OCI-LY7 (cell line): ENCODE measurements around the gene SPRTN. TPM values are rescaled to one million over a fixed set of nuclear protein-coding genes. Genes with fewer than 3 reads are reported as not detected.

Source experiments
- BruUV-seq: library from RNA; stranded (reverse); fragments of 400-500 nt; replicated peaks from 2 replicates; lab custom pipeline; 2021; lab: Mats Ljungman, UMichigan
- CTCF ChIA-PET: fragments of 300-600 bp; sonication (Branson Sonifier 250); formaldehyde crosslinking; loops from one replicate; lab custom pipeline; 2022; ENCODE audit warnings: antibody characterized with exemption; ENCODE audit not compliant: unreplicated experiment; lab: Charles Lee
- POLR2A ChIA-PET: fragments of 300-600 bp; sonication (Branson Sonifier 250); formaldehyde crosslinking; loops from one replicate; lab custom pipeline; 2022; ENCODE audit warnings: antibody characterized with exemption; lab: Charles Lee
- DNase-seq: peaks from one replicate; pipeline ENCODE4 v3.0.0-alpha.2; 2015; ENCODE audit warnings: low spot score
- H2AFZ ChIP-seq: fragments of 200-600 bp; sonication (generic), shearing (Covaris generic); 2 replicates; pipeline ENCODE4 v1.6.1; 2014; ENCODE audit warnings: mild to moderate bottlenecking, antibody characterized with exemption, low read length, moderate library complexity
- H3K27ac ChIP-seq: fragments of 200-600 bp; sonication (generic); 2 replicates; pipeline ENCODE4 v1.5.1; 2014; ENCODE audit warnings: mixed run types, low read depth, mild to moderate bottlenecking, moderate library complexity, low read length, inconsistent platforms; ENCODE audit not compliant: poor library complexity, severe bottlenecking
- H3K36me3 ChIP-seq: fragments of 200-600 bp; sonication (generic); 2 replicates; pipeline ENCODE4 v1.6.1; 2014; ENCODE audit warnings: mild to moderate bottlenecking, antibody characterized with exemption, low read length, moderate library complexity, mixed read lengths; ENCODE audit not compliant: insufficient read depth
- H3K4me1 ChIP-seq: fragments of 200-600 bp; sonication (generic); 2 replicates; pipeline ENCODE4 v1.5.1; 2014; ENCODE audit warnings: mild to moderate bottlenecking, low read length; ENCODE audit not compliant: insufficient read depth, poor library complexity, severe bottlenecking
- H3K4me2 ChIP-seq: fragments of 200-600 bp; sonication (generic); 2 replicates; pipeline ENCODE4 v1.6.1; 2014; ENCODE audit warnings: mild to moderate bottlenecking, low read length
- H3K4me3 ChIP-seq: fragments of 200-600 bp; sonication (generic); 2 replicates; pipeline ENCODE4 v1.5.1; 2014; ENCODE audit warnings: mild to moderate bottlenecking, low read depth, low read length; ENCODE audit not compliant: poor library complexity, severe bottlenecking
- H3K79me2 ChIP-seq: fragments of 200-600 bp; sonication (generic); 2 replicates; pipeline ENCODE4 v1.6.1; 2016; ENCODE audit warnings: low read depth, mild to moderate bottlenecking, low read length, moderate library complexity, mixed read lengths; ENCODE audit not compliant: insufficient read depth
- H3K9me2 ChIP-seq: fragments of 200-600 bp; sonication (generic); 2 replicates; pipeline ENCODE4 v1.6.1; 2016; ENCODE audit warnings: mild to moderate bottlenecking, low read length, mixed read lengths; ENCODE audit not compliant: insufficient read depth
- H3K9me3 ChIP-seq: fragments of 200-600 bp; sonication (generic); 2 replicates; pipeline ENCODE4 v1.6.1; 2014; ENCODE audit warnings: mild to moderate bottlenecking, mixed run types, low read length, mixed read lengths
- H4K20me1 ChIP-seq: fragments of 200-600 bp; sonication (generic); 2 replicates; pipeline ENCODE4 v1.6.1; 2014; ENCODE audit warnings: mild to moderate bottlenecking, antibody characterized with exemption, low read length, moderate library complexity, mixed read lengths; ENCODE audit not compliant: insufficient read depth
- CTCF ChIP-seq: fragments of 200-600 bp; sonication (generic); conservative IDR thresholded peaks from 2 replicates; pipeline ENCODE4 v1.5.1; 2014; ENCODE audit warnings: mild to moderate bottlenecking, antibody characterized with exemption, low read length, moderate library complexity, mixed read lengths
- EZH2phosphoT487 ChIP-seq: fragments of 200-600 bp; sonication (generic); IDR thresholded peaks from 2 replicates; pipeline ENCODE4 v1.6.1; 2018; ENCODE audit warnings: low read depth, borderline replicate concordance, mild to moderate bottlenecking, mixed run types, antibody characterized with exemption, low read length, moderate library complexity, mixed read lengths
- intact Hi-C: fragments of 100-400 bp; cut with micrococcal nuclease; formaldehyde crosslinking; loops from one replicate; pipeline ENCODE4 v1.10.0; 2022; ENCODE audit not compliant: unreplicated experiment
- total RNA-seq, 2 experiments: library from RNA; depleted of rRNA in 1 of 2; stranded (reverse); fragments of >200 nt in 1 of 2; shearing (Covaris generic) in 1 of 2; gene quantifications; 2 replicates each; pipeline ENCODE4 v1.2.3, GENCODE V29; 2014 to 2022

The SPRTN gene
- total RNA-seq, 2 experiments from 2014 or later: 10.9 to 16.4 TPM

GRCh38 chr1:231374394-231374793 is 36.3 kb downstream of the SPRTN start:
- no peak overlapping the region for H3K4me2 ChIP-seq
- no peaks in the 10 kb centered on the region; the same call in 1 of the 2 replicates for H3K36me3 ChIP-seq
- no peaks in the 10 kb centered on the region; the same call in 1 of the 2 replicates for H3K79me2 ChIP-seq
- no peaks in the 10 kb centered on the region for H3K9me2 ChIP-seq
- no TSS peak for BruUV-seq
- H3K27ac ChIP-seq: no peak overlapping the region
- H3K4me1 ChIP-seq: no peaks in the 10 kb centered on the region
- no peak for DNase-seq
- H4K20me1 ChIP-seq: no peaks in the 10 kb centered on the region
- no peaks in the 10 kb centered on the region for H3K9me3 ChIP-seq
- intact Hi-C loops: no loop called here
- POLR2A ChIA-PET: interaction anchor here (0.7 to 1.5 kb wide), 4 partner anchors 12 to 298 kb away, joined by 3 to 5 read pairs (median 3); no protein-coding TSS in a partner anchor
- TF ChIP-seq CTCF (no peak), EZH2phosphoT487 (no peak)
- no peak overlapping the region for H3K4me3 ChIP-seq
- CTCF ChIA-PET: no interaction called here
- no peak overlapping the region for H2AFZ ChIP-seq

- no peak overlapping the region for H3K27ac ChIP-seq
- TF ChIP-seq CTCF: no peak
- no peak for TF ChIP-seq EZH2phosphoT487
- H3K9me2 ChIP-seq: no peaks in the 10 kb centered on the region
- no peak for DNase-seq
- intact Hi-C loops: no loop called here
- no TSS peak for BruUV-seq
- no peaks in the 10 kb centered on the region for H3K4me1 ChIP-seq
- no peaks in the 10 kb centered on the region; the same call in 1 of the 2 replicates for H3K36me3 ChIP-seq
- H3K9me3 ChIP-seq: no peaks in the 10 kb centered on the region
- H3K4me3 ChIP-seq: no peak overlapping the region
- peaks cover under 1% of the 10 kb centered on the region; the same call in 1 of the 2 replicates for H3K79me2 ChIP-seq
- H3K4me2 ChIP-seq: no peak overlapping the region
- H2AFZ ChIP-seq: no peak overlapping the region
- ChIA-PET CTCF (no interaction called here), POLR2A (interaction anchor here (1.4 kb wide), 1 partner anchor 13 kb away, joined by 4 read pairs; no protein-coding TSS in a partner anchor)
- H4K20me1 ChIP-seq: no peaks in the 10 kb centered on the region
These were observed 38.0 kb downstream of the SPRTN start for GRCh38 chr1:231376101-231376500.

- no peaks in the 10 kb centered on the region for H3K9me2 ChIP-seq
- H3K4me3 ChIP-seq: no peak overlapping the region
- TF ChIP-seq EZH2phosphoT487 (no peak), CTCF (no peak)
- ChIA-PET CTCF (no interaction called here), POLR2A (interaction anchor here (0.5 to 1.4 kb wide), 2 partner anchors 14 to 1829 kb away, joined by 4 to 5 read pairs; no protein-coding TSS in a partner anchor)
- peaks cover 9% of the 10 kb centered on the region; the same call in 1 of the 2 replicates for H3K79me2 ChIP-seq
- intact Hi-C loops: no loop called here
- H4K20me1 ChIP-seq: no peaks in the 10 kb centered on the region
- H3K9me3 ChIP-seq: no peaks in the 10 kb centered on the region
- H2AFZ ChIP-seq: no peak overlapping the region
- no peak overlapping the region for H3K4me2 ChIP-seq
- H3K27ac ChIP-seq: no peak overlapping the region
- BruUV-seq: no TSS peak
- DNase-seq: no peak
- no peaks in the 10 kb centered on the region for H3K4me1 ChIP-seq
- no peaks in the 10 kb centered on the region; the same call in 1 of the 2 replicates for H3K36me3 ChIP-seq
These were observed 38.9 kb downstream of the SPRTN start for GRCh38 chr1:231376875-231377549.
